MM.1S (cell line): ENCODE measurements around the gene PARD3.

ENCODE experiments used
- EZH2 ChIP-seq: fragments of 300-600 bp; sonication (generic); optimal IDR thresholded peaks from 2 replicates; pipeline ENCODE3; 2017; ENCODE audit warnings: low read depth, mild to moderate bottlenecking, antibody characterized with exemption, low read length, mixed read lengths
- TF ChIP-seq, protein P1 (sequence below): fragments of 300-600 bp; sonication (generic); IDR thresholded peaks from 2 replicates; pipeline ENCODE4 v1.5.1; 2016; ENCODE audit warnings: antibody characterized with exemption, low read length, mixed read lengths

DNA sequence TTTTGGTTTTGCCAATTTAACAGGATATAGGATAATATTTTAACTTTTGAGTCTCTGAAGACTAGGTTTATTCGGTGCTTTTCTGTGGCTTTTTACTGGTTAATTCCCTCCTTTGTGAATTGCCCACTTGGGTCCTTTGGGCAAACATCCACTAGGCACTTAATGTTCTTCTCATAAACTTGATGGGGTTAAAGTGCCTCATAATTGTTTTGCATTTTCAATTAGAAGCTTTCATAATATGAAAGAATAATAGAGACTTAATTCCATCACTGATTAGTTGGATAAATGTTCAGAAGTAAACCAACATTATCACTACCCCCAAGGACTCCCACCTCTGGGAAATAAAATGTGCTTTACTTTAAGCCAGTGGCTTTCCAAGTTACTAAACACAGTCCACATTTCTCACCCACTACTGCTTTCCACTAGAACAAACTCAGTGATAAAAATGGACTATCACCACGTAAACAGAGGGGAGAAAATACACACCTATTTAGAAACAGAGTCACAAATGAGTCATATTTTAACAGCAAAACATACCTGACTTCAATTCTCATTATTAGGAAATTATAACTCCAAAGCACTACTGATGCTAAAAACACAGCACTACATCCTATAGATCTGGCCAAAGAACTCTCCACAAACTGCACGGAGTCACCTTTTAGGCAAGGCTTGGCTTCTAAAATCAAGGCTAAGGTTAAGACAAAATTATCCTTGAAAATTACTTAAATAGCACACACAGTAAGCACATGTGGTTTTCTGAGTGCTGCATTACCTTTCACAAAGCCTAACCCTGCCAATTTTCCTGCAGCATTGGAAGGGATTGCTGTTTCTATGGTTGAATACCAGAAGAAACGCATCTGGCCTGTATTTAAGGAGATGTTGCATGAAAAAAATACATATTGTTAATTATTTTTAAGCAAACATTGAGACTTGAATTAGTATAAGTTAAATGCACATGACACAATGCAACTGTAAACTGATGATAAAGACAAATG lies 41.2 kb downstream of the PARD3 start:
- TF ChIP-seq, protein P1, sequence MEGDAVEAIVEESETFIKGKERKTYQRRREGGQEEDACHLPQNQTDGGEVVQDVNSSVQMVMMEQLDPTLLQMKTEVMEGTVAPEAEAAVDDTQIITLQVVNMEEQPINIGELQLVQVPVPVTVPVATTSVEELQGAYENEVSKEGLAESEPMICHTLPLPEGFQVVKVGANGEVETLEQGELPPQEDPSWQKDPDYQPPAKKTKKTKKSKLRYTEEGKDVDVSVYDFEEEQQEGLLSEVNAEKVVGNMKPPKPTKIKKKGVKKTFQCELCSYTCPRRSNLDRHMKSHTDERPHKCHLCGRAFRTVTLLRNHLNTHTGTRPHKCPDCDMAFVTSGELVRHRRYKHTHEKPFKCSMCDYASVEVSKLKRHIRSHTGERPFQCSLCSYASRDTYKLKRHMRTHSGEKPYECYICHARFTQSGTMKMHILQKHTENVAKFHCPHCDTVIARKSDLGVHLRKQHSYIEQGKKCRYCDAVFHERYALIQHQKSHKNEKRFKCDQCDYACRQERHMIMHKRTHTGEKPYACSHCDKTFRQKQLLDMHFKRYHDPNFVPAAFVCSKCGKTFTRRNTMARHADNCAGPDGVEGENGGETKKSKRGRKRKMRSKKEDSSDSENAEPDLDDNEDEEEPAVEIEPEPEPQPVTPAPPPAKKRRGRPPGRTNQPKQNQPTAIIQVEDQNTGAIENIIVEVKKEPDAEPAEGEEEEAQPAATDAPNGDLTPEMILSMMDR = no peak
- no peak for TF ChIP-seq EZH2
